Measurements from ENCODE around the gene SOX8. TPM values are rescaled to one million over a fixed set of nuclear protein-coding genes. Genes with fewer than 3 reads are reported as not detected.

Gene SOX8
- total RNA-seq (2021) (1.4 and 2.0 TPM in 2 replicates), Bru-seq, nascent RNA (percentile 20 among the genes with signal in this experiment), BruChase-seq, experiment 1, labeled RNA remaining after a 2-hour chase (percentile 29 among the genes with signal in this experiment), BruChase-seq, experiment 2, labeled RNA remaining after a 6-hour chase (percentile 33 among the genes with signal in this experiment)
- long read RNA-seq, full-length matches to known transcripts: 3 of 4 reads
- long read RNA-seq, partial matches to known transcripts: 0 of 4 reads
- long read RNA-seq, other reads (novel, unspliced or antisense): 1 of 4 reads

- Histone ChIP-seq H3K4me1 (ENCODE audit: insufficient read depth, low read length, poor library complexity, severe bottlenecking) (peaks cover 8% of the 10 kb centered on the region), H3K36me3 (ENCODE audit: insufficient read depth, low read length, poor library complexity, severe bottlenecking) (no peaks in the 10 kb centered on the region), H3K4me3 (ENCODE audit: low read depth, low read length, poor library complexity, severe bottlenecking) (peak within 1 kb of the TSS; percentile 57), H3K9me3 (ENCODE audit: low read depth, low read length, poor library complexity, severe bottlenecking) (no peaks in the 10 kb centered on the region), H3K27ac (ENCODE audit: low read depth, low read length, poor library complexity, severe bottlenecking) (no peak within 1 kb of the TSS), H3K27me3 (replicated peaks; ENCODE audit: insufficient read depth, low read depth, low read length, poor library complexity) (peaks cover 20% of the 10 kb centered on the region)
- no peak for DNase-seq (ENCODE audit: low spot score)
- CTCF ChIA-PET: interaction anchor here (0.6 kb wide), 2 partner anchors 75 to 269 kb away, joined by 3 to 12 read pairs; no protein-coding TSS in a partner anchor
- intact Hi-C loops (cut with micrococcal nuclease; ENCODE audit: unreplicated experiment): no loop called here
- no TSS peak for BruUV-seq (replicated peaks)
- TF ChIP-seq CTCF (conservative IDR thresholded peaks at IDR 0.05; ENCODE audit: low read depth, low read length) (no peak), EZH2 (IDR thresholded peaks at IDR 0.05; ENCODE audit: borderline replicate concordance, low read depth, low read length, poor library complexity, severe bottlenecking) (no peak)
- POLR2A ChIA-PET (ENCODE audit: low non-redundant PET): interaction anchor here (0.6 kb wide), 1 partner anchor 41 kb away, joined by 11 read pairs; no protein-coding TSS in a partner anchor
These were observed at the start of gene SOX8 for GRCh38 chr16:981695-982144. SOX8 (plus strand) TSS chr16:981770; CDS start chr16:981923, 153 bp downstream.

- no TSS peak for BruUV-seq (replicated peaks)
- peaks cover 6% of the 10 kb centered on the region for H3K36me3 ChIP-seq (ENCODE audit: insufficient read depth, low read length, poor library complexity, severe bottlenecking)
- H3K9me3 ChIP-seq (ENCODE audit: low read depth, low read length, poor library complexity, severe bottlenecking): no peaks in the 10 kb centered on the region
- no peak for TF ChIP-seq EZH2 (IDR thresholded peaks at IDR 0.05; ENCODE audit: borderline replicate concordance, low read depth, low read length, poor library complexity, severe bottlenecking)
- no peaks in the 10 kb centered on the region for H3K4me1 ChIP-seq (ENCODE audit: insufficient read depth, low read length, poor library complexity, severe bottlenecking)
- no peaks in the 10 kb centered on the region for H3K27me3 ChIP-seq (replicated peaks; ENCODE audit: insufficient read depth, low read depth, low read length, poor library complexity)
- CTCF ChIA-PET: no interaction called here
- DNase-seq (ENCODE audit: low spot score): no peak
- H3K4me3 ChIP-seq (ENCODE audit: low read depth, low read length, poor library complexity, severe bottlenecking): no peak overlapping the region
- POLR2A ChIA-PET (ENCODE audit: low non-redundant PET): no interaction called here
- intact Hi-C loops (cut with micrococcal nuclease; ENCODE audit: unreplicated experiment): no loop called here
- no peak overlapping the region for H3K27ac ChIP-seq (ENCODE audit: low read depth, low read length, poor library complexity, severe bottlenecking)
These were observed 48.7 kb upstream of the SOX8 start for GRCh38 chr16:932831-933330.

- no peak for DNase-seq (ENCODE audit: low spot score)
- intact Hi-C loops (cut with micrococcal nuclease; ENCODE audit: unreplicated experiment): no loop called here
- no TSS peak for BruUV-seq (replicated peaks)
- no peak for TF ChIP-seq CTCF (conservative IDR thresholded peaks at IDR 0.05; ENCODE audit: low read depth, low read length)
- no peak for TF ChIP-seq EZH2 (IDR thresholded peaks at IDR 0.05; ENCODE audit: borderline replicate concordance, low read depth, low read length, poor library complexity, severe bottlenecking)
- no peaks in the 10 kb centered on the region for H3K27me3 ChIP-seq (replicated peaks; ENCODE audit: insufficient read depth, low read depth, low read length, poor library complexity)
- no peaks in the 10 kb centered on the region for H3K9me3 ChIP-seq (ENCODE audit: low read depth, low read length, poor library complexity, severe bottlenecking)
- no peak overlapping the region for H3K27ac ChIP-seq (ENCODE audit: low read depth, low read length, poor library complexity, severe bottlenecking)
- POLR2A ChIA-PET (ENCODE audit: low non-redundant PET): no interaction called here
- H3K36me3 ChIP-seq (ENCODE audit: insufficient read depth, low read length, poor library complexity, severe bottlenecking): peaks cover 6% of the 10 kb centered on the region
- CTCF ChIA-PET: no interaction called here
- no peak overlapping the region for H3K4me3 ChIP-seq (ENCODE audit: low read depth, low read length, poor library complexity, severe bottlenecking)
- no peaks in the 10 kb centered on the region for H3K4me1 ChIP-seq (ENCODE audit: insufficient read depth, low read length, poor library complexity, severe bottlenecking)
These were observed 48.0 kb upstream of the SOX8 start for GRCh38 chr16:933581-933980.
